Measurements from ENCODE around the gene B4GALT1.

B4GALT1 gene

DNA sequence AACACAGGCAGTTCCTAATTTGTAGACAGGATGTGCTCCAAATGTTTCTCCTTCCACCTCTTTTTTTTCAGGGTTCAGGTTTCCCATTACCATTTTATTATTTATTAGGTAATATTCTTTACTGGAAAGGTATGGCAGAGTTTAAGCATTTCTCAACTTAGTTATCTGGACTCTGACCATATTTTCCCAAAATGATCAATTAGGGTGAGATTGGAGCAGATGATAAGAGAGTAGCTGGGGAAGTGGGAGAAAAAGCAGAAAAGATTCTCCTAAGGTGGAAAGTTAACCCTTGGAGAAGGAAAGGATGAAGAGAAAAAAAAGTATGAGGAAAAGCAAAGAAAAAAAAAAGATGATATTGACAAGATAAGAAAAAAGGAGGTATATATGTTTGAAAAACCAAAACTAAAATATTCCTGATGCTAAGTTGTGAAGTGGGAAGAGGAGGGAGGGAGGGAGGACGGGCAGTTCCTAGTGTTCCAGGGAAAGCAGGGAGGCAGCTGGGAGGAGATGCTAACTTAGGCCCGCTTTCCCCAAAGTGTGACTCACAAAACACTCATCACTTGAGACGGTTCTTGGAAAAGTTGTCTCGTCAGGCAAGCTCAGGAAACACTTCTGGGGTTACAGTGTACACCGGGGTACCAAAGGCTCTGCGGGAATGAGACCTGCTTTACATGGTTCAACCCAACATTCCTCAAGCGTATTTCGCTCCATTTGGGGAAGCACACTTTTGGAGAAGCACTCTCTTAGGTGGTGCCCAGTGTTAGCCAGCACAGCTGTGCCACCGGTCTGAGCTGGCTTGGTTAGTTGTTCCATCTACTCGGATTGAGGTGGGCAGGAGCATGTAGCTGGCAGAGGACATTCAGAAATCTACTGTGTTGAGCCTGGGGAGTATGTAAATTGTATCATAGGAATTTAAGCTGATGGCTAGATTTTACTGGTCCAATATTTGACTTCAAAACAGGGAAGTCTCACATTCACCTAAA lies 35.1 kb downstream of the B4GALT1 start:
- no peak overlapping the region for H3K4ac ChIP-seq (ENCODE audit: low read depth, low read length)
- H3K9ac ChIP-seq (ENCODE audit: low read length): no peak overlapping the region
- WGBS (ENCODE audit: extremely low coverage, insufficient coverage, low lambda C conversion rate): no CpG with 5 or more reads among the region's 10 CpGs
- H3K79me1 ChIP-seq (ENCODE audit: low read length): peaks cover 4% of the 10 kb centered on the region
- no peak overlapping the region for H3K56ac ChIP-seq (ENCODE audit: low read length)
- H4K8ac ChIP-seq (ENCODE audit: low read depth, low read length): no peak overlapping the region
- no peaks in the 10 kb centered on the region for H3K36me3 ChIP-seq (ENCODE audit: control insufficient read depth, insufficient read depth, low read length)
- H3K79me2 ChIP-seq (ENCODE audit: control insufficient read depth, insufficient read depth, low read length): no peaks in the 10 kb centered on the region
- H2BK5ac ChIP-seq (ENCODE audit: low read length): no peak overlapping the region
- no peak overlapping the region for H2BK120ac ChIP-seq (ENCODE audit: low read depth, low read length)
- H3K4me3 ChIP-seq (ENCODE audit: low read length): no peak overlapping the region
- no peak overlapping the region for H3K18ac ChIP-seq (ENCODE audit: low read length)
- no peak for DNase-seq
- H2AK5ac ChIP-seq (ENCODE audit: low read length): no peak overlapping the region
- no peak overlapping the region for H2BK15ac ChIP-seq (replicated peaks; ENCODE audit: low read depth)
- H3K4me1 ChIP-seq (ENCODE audit: control insufficient read depth, low read depth, low read length): no peaks in the 10 kb centered on the region
- no peaks in the 10 kb centered on the region for H3K27me3 ChIP-seq (ENCODE audit: insufficient read depth, low read length, poor library complexity)
- peak overlapping the region; percentile 30 for H3K23ac ChIP-seq (ENCODE audit: low read length)
- H3K27ac ChIP-seq (ENCODE audit: low read depth, low read length): no peak overlapping the region
- no peak overlapping the region for H4K5ac ChIP-seq (ENCODE audit: low read length)
- no peak overlapping the region for H3K4me2 ChIP-seq (ENCODE audit: low read length)

DNA sequence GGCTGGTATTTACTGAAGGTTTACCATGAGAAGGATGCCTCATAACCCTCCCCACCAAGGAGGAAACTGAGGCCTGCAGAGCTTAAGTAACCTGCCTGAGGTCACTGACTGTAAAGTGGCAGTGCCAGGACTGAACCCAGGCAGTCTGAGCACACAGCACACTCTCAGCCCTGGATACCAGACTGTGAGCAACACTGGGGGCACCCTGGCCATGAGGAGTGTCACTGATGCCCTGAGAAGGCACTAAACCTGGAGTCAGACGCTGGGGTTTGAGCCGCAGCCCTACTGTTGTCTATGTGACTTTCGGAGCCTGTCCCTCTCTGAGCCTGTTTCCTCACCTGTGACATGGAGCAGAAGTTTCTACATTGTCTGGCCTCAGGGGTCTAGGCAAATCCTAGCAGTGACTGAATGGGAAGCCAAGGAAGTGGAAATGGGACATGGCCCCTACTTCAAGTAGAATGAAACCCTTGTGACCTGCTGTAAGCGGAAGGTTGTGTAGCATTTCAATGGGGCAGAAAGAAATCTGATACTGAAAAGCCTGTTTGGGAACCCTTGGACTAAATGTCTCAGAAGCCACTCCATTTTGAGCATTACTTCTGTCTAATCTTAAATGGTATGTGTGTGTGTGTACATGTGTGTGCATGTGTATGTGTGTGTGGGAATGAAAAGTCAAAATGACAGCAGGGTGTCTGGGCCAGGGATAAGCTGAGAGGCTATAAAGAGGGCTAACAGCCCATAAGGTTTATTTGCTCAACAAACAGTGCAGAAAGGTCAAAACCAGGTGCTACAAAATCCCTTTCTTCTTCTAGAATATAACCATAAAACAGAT lies 36.0 kb downstream of the B4GALT1 start:
- Histone ChIP-seq H2BK120ac (ENCODE audit: low read depth, low read length) (no peak overlapping the region), H3K79me2 (ENCODE audit: control insufficient read depth, insufficient read depth, low read length) (no peaks in the 10 kb centered on the region), H3K56ac (ENCODE audit: low read length) (no peak overlapping the region), H2AK5ac (ENCODE audit: low read length) (no peak overlapping the region), H3K27ac (ENCODE audit: low read depth, low read length) (no peak overlapping the region), H3K9ac (ENCODE audit: low read length) (no peak overlapping the region), H3K4me1 (ENCODE audit: control insufficient read depth, low read depth, low read length) (no peaks in the 10 kb centered on the region), H3K4me2 (ENCODE audit: low read length) (no peak overlapping the region), H3K36me3 (ENCODE audit: control insufficient read depth, insufficient read depth, low read length) (no peaks in the 10 kb centered on the region), H4K8ac (ENCODE audit: low read depth, low read length) (no peak overlapping the region), H2BK5ac (ENCODE audit: low read length) (no peak overlapping the region), H2BK15ac (replicated peaks; ENCODE audit: low read depth) (no peak overlapping the region), H3K27me3 (ENCODE audit: insufficient read depth, low read length, poor library complexity) (no peaks in the 10 kb centered on the region), H3K4ac (ENCODE audit: low read depth, low read length) (no peak overlapping the region), H3K4me3 (ENCODE audit: low read length) (no peak overlapping the region), H3K23ac (ENCODE audit: low read length) (no peak overlapping the region), H3K18ac (ENCODE audit: low read length) (no peak overlapping the region), H3K79me1 (ENCODE audit: low read length) (peaks cover 3% of the 10 kb centered on the region), H4K5ac (ENCODE audit: low read length) (no peak overlapping the region)
- DNase-seq: no peak
- WGBS (ENCODE audit: extremely low coverage, insufficient coverage, low lambda C conversion rate): no CpG with 5 or more reads among the region's 4 CpGs

DNA sequence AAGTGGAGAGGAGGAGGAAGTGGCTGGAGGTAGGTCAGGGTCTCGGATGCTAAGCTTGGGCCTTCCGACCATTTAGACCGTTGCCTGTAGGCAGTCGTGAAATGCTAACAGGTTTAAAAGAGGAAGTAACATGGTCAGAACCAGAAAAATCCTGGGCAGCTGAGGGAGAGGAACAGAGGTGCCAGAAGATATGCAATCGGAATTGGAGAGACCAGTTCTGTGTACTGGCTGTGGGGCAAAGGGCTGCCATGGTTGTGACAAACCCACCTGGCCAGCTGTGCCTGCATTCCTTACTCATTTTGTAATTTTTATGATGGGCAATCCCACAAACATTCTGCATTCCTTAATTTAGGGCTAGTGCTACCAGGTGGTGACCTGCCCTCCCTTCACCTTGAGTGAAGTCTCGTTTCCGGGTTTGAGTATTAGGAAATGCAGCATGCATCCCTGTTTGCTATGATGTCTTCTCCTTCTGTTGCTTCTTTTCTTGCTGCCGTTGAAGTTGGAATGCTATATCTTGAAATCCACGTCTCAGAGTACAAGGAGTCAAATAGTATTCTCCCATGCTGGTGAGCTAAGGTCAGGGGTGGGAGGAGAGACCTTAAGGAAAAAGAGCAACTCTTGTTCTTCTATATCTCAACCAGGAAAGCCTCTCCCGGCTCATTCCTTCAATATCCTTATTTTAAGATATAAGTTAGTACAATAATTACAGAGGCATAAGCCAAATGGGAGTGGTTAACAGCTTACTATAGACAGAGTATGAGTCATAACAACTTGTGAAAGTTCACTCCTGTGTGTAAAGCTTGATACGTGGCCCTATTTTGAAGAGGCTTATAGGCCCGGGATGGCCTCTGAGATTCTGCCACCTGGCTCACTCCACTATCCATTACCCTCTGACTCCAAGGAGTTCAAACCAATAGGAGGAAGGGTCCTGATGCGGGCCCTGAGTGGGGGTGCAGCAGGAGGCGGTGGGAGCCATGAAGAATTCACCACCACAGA lies 37.0 kb downstream of the B4GALT1 start:
- no peak overlapping the region for H3K4me2 ChIP-seq (ENCODE audit: low read length)
- H3K79me2 ChIP-seq (ENCODE audit: control insufficient read depth, insufficient read depth, low read length): no peaks in the 10 kb centered on the region
- no peak overlapping the region for H3K4me3 ChIP-seq (ENCODE audit: low read length)
- no peaks in the 10 kb centered on the region for H3K79me1 ChIP-seq (ENCODE audit: low read length)
- H4K8ac ChIP-seq (ENCODE audit: low read depth, low read length): no peak overlapping the region
- no peak overlapping the region for H3K23ac ChIP-seq (ENCODE audit: low read length)
- H3K27me3 ChIP-seq (ENCODE audit: insufficient read depth, low read length, poor library complexity): no peaks in the 10 kb centered on the region
- no peak overlapping the region for H2AK5ac ChIP-seq (ENCODE audit: low read length)
- no peak for DNase-seq
- no peaks in the 10 kb centered on the region for H3K36me3 ChIP-seq (ENCODE audit: control insufficient read depth, insufficient read depth, low read length)
- H3K9ac ChIP-seq (ENCODE audit: low read length): no peak overlapping the region
- H4K5ac ChIP-seq (ENCODE audit: low read length): no peak overlapping the region
- no peak overlapping the region for H2BK5ac ChIP-seq (ENCODE audit: low read length)
- H3K18ac ChIP-seq (ENCODE audit: low read length): no peak overlapping the region
- H2BK120ac ChIP-seq (ENCODE audit: low read depth, low read length): no peak overlapping the region
- WGBS (ENCODE audit: extremely low coverage, insufficient coverage, low lambda C conversion rate): no CpG with 5 or more reads among the region's 14 CpGs
- no peak overlapping the region for H3K27ac ChIP-seq (ENCODE audit: low read depth, low read length)
- H3K4ac ChIP-seq (ENCODE audit: low read depth, low read length): no peak overlapping the region
- H2BK15ac ChIP-seq (replicated peaks; ENCODE audit: low read depth): no peak overlapping the region
- no peaks in the 10 kb centered on the region for H3K4me1 ChIP-seq (ENCODE audit: control insufficient read depth, low read depth, low read length)
- H3K56ac ChIP-seq (ENCODE audit: low read length): no peak overlapping the region

DNA sequence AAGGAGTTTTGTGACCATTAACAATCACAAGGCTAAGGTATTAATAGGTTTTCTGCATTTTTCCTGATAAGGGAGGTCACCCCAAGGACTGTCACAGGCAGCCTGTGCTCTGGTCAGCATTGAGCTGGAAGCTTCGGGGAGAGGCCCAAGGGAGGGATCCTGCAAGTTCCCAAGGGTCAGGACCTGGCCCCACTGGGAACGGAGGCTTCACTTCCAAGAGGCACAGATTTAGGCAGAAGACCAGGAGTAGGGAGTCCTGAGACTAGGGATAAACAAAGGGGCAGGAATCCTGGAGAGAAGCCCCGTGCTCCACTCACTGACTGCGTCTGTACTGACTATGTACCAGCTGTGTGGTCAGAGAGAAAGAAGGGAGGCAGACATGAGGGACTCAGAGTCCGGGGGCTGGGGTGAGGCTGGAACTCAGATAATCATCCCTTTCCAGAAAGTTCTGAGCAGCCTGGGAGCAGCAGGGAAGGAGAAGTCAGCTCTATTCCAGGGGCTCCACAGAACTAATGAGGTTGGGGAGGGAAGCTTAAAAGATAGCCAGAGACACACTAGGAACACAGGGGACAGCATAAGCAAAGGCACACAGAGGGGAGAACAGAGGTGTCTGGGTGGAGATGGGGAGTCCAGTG lies 37.8 kb downstream of the B4GALT1 start:
- no peak overlapping the region for H3K56ac ChIP-seq (ENCODE audit: low read length)
- H3K79me2 ChIP-seq (ENCODE audit: control insufficient read depth, insufficient read depth, low read length): no peaks in the 10 kb centered on the region
- H3K9ac ChIP-seq (ENCODE audit: low read length): no peak overlapping the region
- H3K4me3 ChIP-seq (ENCODE audit: low read length): no peak overlapping the region
- H2AK5ac ChIP-seq (ENCODE audit: low read length): no peak overlapping the region
- no peak overlapping the region for H3K4ac ChIP-seq (ENCODE audit: low read depth, low read length)
- no peaks in the 10 kb centered on the region for H3K4me1 ChIP-seq (ENCODE audit: control insufficient read depth, low read depth, low read length)
- H3K23ac ChIP-seq (ENCODE audit: low read length): no peak overlapping the region
- no peak overlapping the region for H2BK5ac ChIP-seq (ENCODE audit: low read length)
- H4K5ac ChIP-seq (ENCODE audit: low read length): no peak overlapping the region
- H3K18ac ChIP-seq (ENCODE audit: low read length): no peak overlapping the region
- H3K79me1 ChIP-seq (ENCODE audit: low read length): no peaks in the 10 kb centered on the region
- no peak overlapping the region for H3K27ac ChIP-seq (ENCODE audit: low read depth, low read length)
- H2BK15ac ChIP-seq (replicated peaks; ENCODE audit: low read depth): no peak overlapping the region
- H3K4me2 ChIP-seq (ENCODE audit: low read length): no peak overlapping the region
- no CpG with 5 or more reads among the region's 5 CpGs for WGBS (ENCODE audit: extremely low coverage, insufficient coverage, low lambda C conversion rate)
- no peaks in the 10 kb centered on the region for H3K27me3 ChIP-seq (ENCODE audit: insufficient read depth, low read length, poor library complexity)
- H3K36me3 ChIP-seq (ENCODE audit: control insufficient read depth, insufficient read depth, low read length): no peaks in the 10 kb centered on the region
- no peak for DNase-seq
- no peak overlapping the region for H4K8ac ChIP-seq (ENCODE audit: low read depth, low read length)
- H2BK120ac ChIP-seq (ENCODE audit: low read depth, low read length): no peak overlapping the region

DNA sequence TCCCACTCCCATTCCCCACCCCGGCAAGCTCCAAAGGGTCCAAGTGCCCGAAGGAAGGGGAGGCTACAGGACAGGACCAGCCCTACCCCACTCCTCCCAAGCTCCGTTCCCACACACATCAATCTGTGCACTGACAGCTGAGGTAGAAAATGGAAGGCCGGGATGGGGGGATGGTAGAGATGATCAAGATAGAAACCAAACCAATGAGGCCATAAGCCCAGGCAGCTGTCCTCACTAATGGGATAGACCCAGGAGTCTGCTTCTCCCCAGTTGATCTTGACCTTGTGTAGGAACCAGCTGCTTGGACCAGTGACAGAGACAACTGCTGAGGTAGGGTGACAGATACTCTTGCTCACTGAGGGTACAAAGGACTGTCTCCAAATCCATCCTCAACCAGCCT lies 38.6 kb downstream of the B4GALT1 start:
- H2AK5ac ChIP-seq (ENCODE audit: low read length): no peak overlapping the region
- no peak overlapping the region for H2BK120ac ChIP-seq (ENCODE audit: low read depth, low read length)
- no peak for DNase-seq
- no peak overlapping the region for H2BK5ac ChIP-seq (ENCODE audit: low read length)
- H4K8ac ChIP-seq (ENCODE audit: low read depth, low read length): no peak overlapping the region
- H3K18ac ChIP-seq (ENCODE audit: low read length): no peak overlapping the region
- H2BK15ac ChIP-seq (replicated peaks; ENCODE audit: low read depth): no peak overlapping the region
- no peaks in the 10 kb centered on the region for H3K36me3 ChIP-seq (ENCODE audit: control insufficient read depth, insufficient read depth, low read length)
- no peak overlapping the region for H3K4me2 ChIP-seq (ENCODE audit: low read length)
- H3K79me2 ChIP-seq (ENCODE audit: control insufficient read depth, insufficient read depth, low read length): no peaks in the 10 kb centered on the region
- H3K4me3 ChIP-seq (ENCODE audit: low read length): no peak overlapping the region
- no peak overlapping the region for H3K56ac ChIP-seq (ENCODE audit: low read length)
- no peak overlapping the region for H3K27ac ChIP-seq (ENCODE audit: low read depth, low read length)
- H3K79me1 ChIP-seq (ENCODE audit: low read length): no peaks in the 10 kb centered on the region
- no peak overlapping the region for H3K9ac ChIP-seq (ENCODE audit: low read length)
- no CpG with 5 or more reads among the region's 4 CpGs for WGBS (ENCODE audit: extremely low coverage, insufficient coverage, low lambda C conversion rate)
- H3K27me3 ChIP-seq (ENCODE audit: insufficient read depth, low read length, poor library complexity): no peaks in the 10 kb centered on the region
- H3K4ac ChIP-seq (ENCODE audit: low read depth, low read length): no peak overlapping the region
- H3K4me1 ChIP-seq (ENCODE audit: control insufficient read depth, low read depth, low read length): no peaks in the 10 kb centered on the region
- no peak overlapping the region for H3K23ac ChIP-seq (ENCODE audit: low read length)
- no peak overlapping the region for H4K5ac ChIP-seq (ENCODE audit: low read length)
